GM23338 (cell line): ENCODE measurements around the gene IWS1. TPM values are rescaled to one million over a fixed set of nuclear protein-coding genes. Genes with fewer than 3 reads are reported as not detected.

Experiments
- ATAC-seq: fragments of 200-7000 bp; cut with Tn5 transposase; 3 replicates; pipeline ENCODE4 v1.9.1; 2020
- DNase-seq: peaks from one replicate; pipeline ENCODE4 v3.0.0-alpha.2; 2015; ENCODE audit warnings: low spot score
- H2AFZ ChIP-seq: fragments of 200-600 bp; sonication (generic); 2 replicates; pipeline ENCODE4 v1.8.0; 2016; ENCODE audit warnings: antibody characterized with exemption, mild to moderate bottlenecking, moderate library complexity
- H3F3A ChIP-seq: fragments of 200-600 bp; sonication (generic); replicated peaks from 2 replicates; pipeline ENCODE4 v1.8.0; 2017; ENCODE audit warnings: antibody characterized with exemption, mixed run types, low read depth
- H3K27ac ChIP-seq: fragments of 200-600 bp; sonication (generic); 2 replicates; pipeline ENCODE4 v1.6.1; 2016; ENCODE audit warnings: low read depth
- H3K27me3 ChIP-seq: fragments of 200-600 bp; sonication (generic); 2 replicates; pipeline ENCODE4 v1.8.0; 2016; ENCODE audit warnings: mild to moderate bottlenecking, mixed run types, moderate library complexity; ENCODE audit not compliant: insufficient read depth
- H3K36me3 ChIP-seq: fragments of 200-600 bp; sonication (generic); 2 replicates; pipeline ENCODE4 v1.8.0; 2016; ENCODE audit warnings: mild to moderate bottlenecking; ENCODE audit not compliant: insufficient read depth
- H3K4me1 ChIP-seq: fragments of 200-600 bp; sonication (generic); 2 replicates; pipeline ENCODE4 v1.8.0; 2016; ENCODE audit warnings: mild to moderate bottlenecking, moderate library complexity; ENCODE audit not compliant: insufficient read depth
- H3K4me2 ChIP-seq: fragments of 200-600 bp; sonication (generic); 2 replicates; pipeline ENCODE4 v1.7.1; 2017; ENCODE audit warnings: mixed run types
- H3K4me3 ChIP-seq: fragments of 200-600 bp; sonication (generic); 2 replicates; pipeline ENCODE4 v1.6.1; 2016; ENCODE audit warnings: mixed run types
- H3K79me2 ChIP-seq: fragments of 200-600 bp; sonication (generic); replicated peaks from 2 replicates; pipeline ENCODE4 v1.8.0; 2017; ENCODE audit warnings: mild to moderate bottlenecking; ENCODE audit not compliant: insufficient read depth
- H3K9me2 ChIP-seq: fragments of 200-600 bp; sonication (generic); 2 replicates; pipeline ENCODE4 v1.8.0; 2017; ENCODE audit not compliant: insufficient read depth
- H4K20me1 ChIP-seq: fragments of 200-600 bp; sonication (generic); replicated peaks from 2 replicates; pipeline ENCODE4 v1.8.0; 2017; ENCODE audit warnings: mild to moderate bottlenecking; ENCODE audit not compliant: insufficient read depth
- H3K27ac Mint-ChIP-seq: 2 replicates; pipeline ENCODE4 v1.8.0; 2020; ENCODE audit warnings: inconsistent platforms, mild to moderate bottlenecking, moderate library complexity, mixed read lengths
- H3K27me3 Mint-ChIP-seq: 3 replicates; pipeline ENCODE4 v1.8.0; 2022; ENCODE audit warnings: low read depth, mild to moderate bottlenecking, moderate library complexity, mixed read lengths, inconsistent platforms; ENCODE audit not compliant: insufficient read depth, poor library complexity
- H3K36me3 Mint-ChIP-seq: 3 replicates; pipeline ENCODE4 v1.8.0; 2021; ENCODE audit warnings: low read depth, mild to moderate bottlenecking, inconsistent platforms, moderate library complexity, mixed read lengths
- H3K4me1 Mint-ChIP-seq: 3 replicates; pipeline ENCODE4 v1.8.0; 2020; ENCODE audit warnings: mild to moderate bottlenecking, inconsistent platforms, mixed read lengths
- H3K4me3 Mint-ChIP-seq: 3 replicates; pipeline ENCODE4 v1.8.0; 2021; ENCODE audit warnings: moderate library complexity, mild to moderate bottlenecking, inconsistent platforms, mixed read lengths
- H3K9me3 Mint-ChIP-seq: 3 replicates; pipeline ENCODE4 v1.8.0; 2020; ENCODE audit warnings: moderate library complexity, mild to moderate bottlenecking, inconsistent platforms, mixed read lengths
- CREB1 ChIP-seq: fragments of 250-450 bp; sonication (Bioruptor Pico); IDR thresholded peaks from 2 replicates; pipeline ENCODE4 v1.5.0; 2020; ENCODE audit warnings: low read depth, mild to moderate bottlenecking, moderate library complexity
- EZH2 ChIP-seq: fragments of 200-600 bp; sonication (generic); IDR thresholded peaks from one replicate; pipeline ENCODE4 v1.8.0; 2017; ENCODE audit warnings: antibody characterized with exemption, mild to moderate bottlenecking, low read depth; ENCODE audit not compliant: unreplicated experiment
- EZH2phosphoT487 ChIP-seq: fragments of 200-600 bp; sonication (generic); IDR thresholded peaks from one replicate; pipeline ENCODE4 v1.8.1; 2018; ENCODE audit warnings: antibody characterized with exemption; ENCODE audit not compliant: unreplicated experiment
- JUNB ChIP-seq: IDR thresholded peaks from one replicate; pipeline ENCODE4 v1.6.1; 2016; ENCODE audit warnings: antibody characterized with exemption; ENCODE audit not compliant: unreplicated experiment
- NANOG ChIP-seq: IDR thresholded peaks from 2 replicates; pipeline ENCODE4 v1.6.1; 2016; ENCODE audit warnings: antibody characterized with exemption, borderline replicate concordance
- STAT1 ChIP-seq: IDR thresholded peaks from one replicate; pipeline ENCODE4 v1.6.1; 2016; ENCODE audit warnings: antibody characterized with exemption; ENCODE audit not compliant: unreplicated experiment
- ZNF114 ChIP-seq: fragments of 250-450 bp; sonication (Bioruptor Pico); IDR thresholded peaks from 2 replicates; pipeline ENCODE4 v1.5.0; 2020; ENCODE audit warnings: mild to moderate bottlenecking, moderate library complexity
- ZNF331 ChIP-seq: fragments of 250-450 bp; sonication (Bioruptor Pico); IDR thresholded peaks from 2 replicates; pipeline ENCODE4 v1.5.0; 2020; ENCODE audit warnings: low read depth, mild to moderate bottlenecking, moderate library complexity
- polyA plus RNA-seq: library from polyadenylated mRNA; unstranded; fragments of >200 nt; fragmentation: Nextera tagmentation; extraction: Ambion mirVana; gene quantifications from 2 replicates; pipeline ENCODE4 v1.2.1, GENCODE V29; 2016
- total RNA-seq: library from RNA; depleted of rRNA; stranded (reverse); fragments of >200 nt; shearing (Covaris generic); gene quantifications from 2 replicates; pipeline ENCODE4 v1.2.3, GENCODE V29; 2014
- TF ChIP-seq, protein P1 (sequence below): IDR thresholded peaks from one replicate; pipeline ENCODE4 v1.6.1; 2018; ENCODE audit warnings: antibody characterized with exemption; ENCODE audit not compliant: unreplicated experiment
- TF ChIP-seq, protein P2 (sequence below): IDR thresholded peaks from 2 replicates; pipeline ENCODE4 v1.6.1; 2016; ENCODE audit warnings: antibody characterized with exemption

The IWS1 gene
- total and polyA plus RNA-seq, 2 experiments from 2014 or later: 82.8 to 97.2 TPM

GRCh38 chr2:127449898-127450297 lies 76.4 kb downstream of the IWS1 start (continued):
- TF ChIP-seq, protein P1, sequence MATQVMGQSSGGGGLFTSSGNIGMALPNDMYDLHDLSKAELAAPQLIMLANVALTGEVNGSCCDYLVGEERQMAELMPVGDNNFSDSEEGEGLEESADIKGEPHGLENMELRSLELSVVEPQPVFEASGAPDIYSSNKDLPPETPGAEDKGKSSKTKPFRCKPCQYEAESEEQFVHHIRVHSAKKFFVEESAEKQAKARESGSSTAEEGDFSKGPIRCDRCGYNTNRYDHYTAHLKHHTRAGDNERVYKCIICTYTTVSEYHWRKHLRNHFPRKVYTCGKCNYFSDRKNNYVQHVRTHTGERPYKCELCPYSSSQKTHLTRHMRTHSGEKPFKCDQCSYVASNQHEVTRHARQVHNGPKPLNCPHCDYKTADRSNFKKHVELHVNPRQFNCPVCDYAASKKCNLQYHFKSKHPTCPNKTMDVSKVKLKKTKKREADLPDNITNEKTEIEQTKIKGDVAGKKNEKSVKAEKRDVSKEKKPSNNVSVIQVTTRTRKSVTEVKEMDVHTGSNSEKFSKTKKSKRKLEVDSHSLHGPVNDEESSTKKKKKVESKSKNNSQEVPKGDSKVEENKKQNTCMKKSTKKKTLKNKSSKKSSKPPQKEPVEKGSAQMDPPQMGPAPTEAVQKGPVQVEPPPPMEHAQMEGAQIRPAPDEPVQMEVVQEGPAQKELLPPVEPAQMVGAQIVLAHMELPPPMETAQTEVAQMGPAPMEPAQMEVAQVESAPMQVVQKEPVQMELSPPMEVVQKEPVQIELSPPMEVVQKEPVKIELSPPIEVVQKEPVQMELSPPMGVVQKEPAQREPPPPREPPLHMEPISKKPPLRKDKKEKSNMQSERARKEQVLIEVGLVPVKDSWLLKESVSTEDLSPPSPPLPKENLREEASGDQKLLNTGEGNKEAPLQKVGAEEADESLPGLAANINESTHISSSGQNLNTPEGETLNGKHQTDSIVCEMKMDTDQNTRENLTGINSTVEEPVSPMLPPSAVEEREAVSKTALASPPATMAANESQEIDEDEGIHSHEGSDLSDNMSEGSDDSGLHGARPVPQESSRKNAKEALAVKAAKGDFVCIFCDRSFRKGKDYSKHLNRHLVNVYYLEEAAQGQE: no peak
- TF ChIP-seq EZH2phosphoT487 (no peak), NANOG (no peak), ZNF114 (CRISPR knock-in tag) (no peak), CREB1 (CRISPR knock-in tag) (no peak), ZNF331 (no peak)
- TF ChIP-seq, protein P2, sequence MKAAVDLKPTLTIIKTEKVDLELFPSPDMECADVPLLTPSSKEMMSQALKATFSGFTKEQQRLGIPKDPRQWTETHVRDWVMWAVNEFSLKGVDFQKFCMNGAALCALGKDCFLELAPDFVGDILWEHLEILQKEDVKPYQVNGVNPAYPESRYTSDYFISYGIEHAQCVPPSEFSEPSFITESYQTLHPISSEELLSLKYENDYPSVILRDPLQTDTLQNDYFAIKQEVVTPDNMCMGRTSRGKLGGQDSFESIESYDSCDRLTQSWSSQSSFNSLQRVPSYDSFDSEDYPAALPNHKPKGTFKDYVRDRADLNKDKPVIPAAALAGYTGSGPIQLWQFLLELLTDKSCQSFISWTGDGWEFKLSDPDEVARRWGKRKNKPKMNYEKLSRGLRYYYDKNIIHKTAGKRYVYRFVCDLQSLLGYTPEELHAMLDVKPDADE: no peak

DNA sequence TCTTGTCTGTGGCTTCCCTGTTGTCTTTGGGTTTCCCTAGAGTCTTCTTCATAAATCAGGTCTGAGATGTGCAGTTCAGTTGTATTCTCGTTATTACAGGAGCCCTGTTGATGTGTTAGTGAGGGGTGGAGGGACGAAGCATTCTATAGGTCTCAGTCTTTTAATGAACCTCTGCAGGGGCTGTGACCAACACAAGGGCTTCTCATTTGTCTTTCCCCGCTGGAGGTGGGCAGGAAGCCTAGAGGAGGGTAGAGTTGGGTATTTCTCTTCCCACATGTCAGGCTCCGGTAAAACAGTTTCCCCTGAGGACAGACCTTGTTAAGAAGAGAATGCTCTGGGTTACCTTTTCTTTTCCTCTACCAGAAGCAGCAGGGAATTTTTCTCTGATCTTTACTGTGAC lies 76.9 kb downstream of the IWS1 start:
- Mint-ChIP-seq H3K27ac (peak overlapping the region; percentile 41; the same call in 1 of the 2 replicates), H3K36me3 (peaks cover 4% of the 10 kb centered on the region; the same call in 2 of the 3 replicates), H3K9me3 (peaks cover 9% of the 10 kb centered on the region), H3K27me3 (peaks cover 5% of the 10 kb centered on the region), H3K4me3 (no peak overlapping the region), H3K4me1 (peaks cover 17% of the 10 kb centered on the region; the same call in 2 of the 3 replicates)
- Histone ChIP-seq H3K79me2 (no peaks in the 10 kb centered on the region), H3K27ac (peak overlapping the region; percentile 46; the same call in 1 of the 2 replicates), H3K36me3 (no peaks in the 10 kb centered on the region), H3K4me1 (peaks cover 5% of the 10 kb centered on the region; the same call in 1 of the 2 replicates), H3K27me3 (no peaks in the 10 kb centered on the region), H2AFZ (no peak overlapping the region), H4K20me1 (no peaks in the 10 kb centered on the region), H3F3A (no peaks in the 10 kb centered on the region), H3K4me2 (no peak overlapping the region), H3K4me3 (no peak overlapping the region), H3K9me2 (no peaks in the 10 kb centered on the region)
- peak; percentile 88 for ATAC-seq
- DNase-seq: peak; percentile 27
- TF ChIP-seq, protein P2: no peak
- TF ChIP-seq JUNB (no peak), STAT1 (no peak), EZH2 (no peak), EZH2phosphoT487 (no peak)
- TF ChIP-seq, protein P1: no peak
